GM12864 (cell line): ENCODE measurements around the gene EIF1.

Experiments
- DNase-seq: peaks from one replicate; pipeline ENCODE4 v3.0.0-alpha.2; 2011; ENCODE audit warnings: low read depth
- H3K4me3 ChIP-seq: 2 replicates; pipeline ENCODE4 v1.5.1; 2011; ENCODE audit warnings: mild to moderate bottlenecking, low read depth, low read length, control low read depth
- CTCF ChIP-seq: IDR thresholded peaks from 2 replicates; pipeline ENCODE4 v1.5.1; 2011; ENCODE audit warnings: low read depth, mild to moderate bottlenecking, moderate library complexity, low read length, control low read depth, inconsistent platforms; ENCODE audit errors: missing control alignments

The EIF1 gene

DNA sequence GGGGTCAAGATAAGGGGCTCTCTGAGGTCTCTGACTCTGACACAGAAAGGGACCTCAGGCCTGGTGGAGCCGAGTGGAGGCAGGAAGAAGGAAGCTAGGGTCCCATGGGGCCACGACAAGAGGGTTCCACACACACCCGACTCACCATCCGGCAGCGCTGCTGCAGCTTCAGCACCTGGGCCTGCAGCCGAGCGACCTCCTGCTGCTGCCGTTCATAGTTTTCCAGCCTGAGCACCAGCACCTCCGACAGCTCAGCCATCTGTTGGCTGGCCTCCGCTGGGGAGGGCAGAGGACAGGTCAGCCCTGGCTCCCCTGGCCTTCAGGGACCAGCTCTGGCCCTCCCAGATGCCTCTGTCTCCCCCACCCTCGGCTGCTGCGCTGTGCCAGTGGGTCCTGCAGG, 39.4 kb downstream of the EIF1 start:
- no peak overlapping the region for H3K4me3 ChIP-seq
- no peak for DNase-seq
- no peak for TF ChIP-seq CTCF

- TF ChIP-seq CTCF, result no peak
- H3K4me3 ChIP-seq, result no peak overlapping the region
- DNase-seq, result no peak
Observed at GRCh38 chr17:41730479-41730878, 41.8 kb downstream of the EIF1 start.

DNA sequence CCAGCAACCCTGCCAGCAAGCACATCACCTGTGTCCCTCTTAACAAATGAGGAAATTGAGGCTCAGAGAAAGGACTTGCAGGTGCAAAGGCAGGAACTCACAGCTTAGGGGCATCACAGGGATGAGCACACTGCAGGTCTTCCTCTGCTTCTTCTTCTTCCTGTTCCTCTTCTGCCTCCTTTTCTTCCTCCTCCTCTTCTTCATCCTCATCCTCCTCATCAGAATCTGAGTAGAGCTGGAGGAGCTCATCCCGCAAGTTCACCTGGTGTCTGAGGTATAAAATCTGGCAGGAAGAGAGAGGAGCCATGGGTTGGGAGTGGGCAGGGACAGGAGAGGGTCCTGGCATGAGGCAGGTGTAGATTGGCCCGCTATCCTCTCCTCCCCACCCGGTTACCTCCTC, 43.2 kb downstream of the EIF1 start:
- no peak overlapping the region for H3K4me3 ChIP-seq
- TF ChIP-seq CTCF, result no peak
- DNase-seq, result no peak

DNA sequence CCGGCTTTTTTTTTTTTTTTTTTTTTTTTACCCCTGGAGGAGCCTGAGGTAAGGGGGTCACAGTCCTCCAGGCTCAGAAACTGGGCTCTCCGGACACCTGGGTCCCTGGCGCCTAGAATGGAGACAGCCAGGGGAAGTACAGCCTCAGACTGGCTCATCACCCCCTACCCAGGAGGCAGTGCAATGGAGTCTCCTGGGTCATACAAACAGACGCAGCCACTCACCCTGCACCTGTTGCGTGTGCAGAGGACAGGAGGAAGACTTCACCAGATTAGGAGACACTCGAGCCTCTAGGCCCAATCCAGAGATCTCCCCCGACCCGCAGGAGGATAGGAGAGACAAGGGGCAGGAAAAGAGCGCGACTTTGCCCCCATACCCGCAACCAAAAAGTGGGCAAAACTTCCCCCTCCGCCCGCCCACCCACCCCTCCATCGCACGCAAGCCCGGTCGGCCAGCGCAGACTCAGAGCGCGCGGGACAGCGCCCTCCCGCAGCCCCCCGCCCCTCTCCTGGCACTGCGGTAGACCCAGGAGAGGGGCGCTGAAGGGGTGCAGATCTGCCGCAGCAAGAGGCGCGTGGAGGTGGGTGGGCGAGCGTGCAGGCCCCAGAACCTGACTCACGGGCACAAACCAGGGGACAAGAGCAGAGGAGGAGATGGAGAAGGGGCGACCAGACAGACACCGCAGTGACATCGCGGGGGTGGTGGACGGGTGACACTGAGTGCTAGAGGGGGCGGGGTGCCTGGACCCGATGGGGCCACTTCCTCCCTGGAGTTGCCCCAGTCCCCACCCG, 44.9 kb downstream of the EIF1 start:
- TF ChIP-seq CTCF, result no peak
- DNase-seq, result no peak
- H3K4me3 ChIP-seq, result no peak overlapping the region

DNA sequence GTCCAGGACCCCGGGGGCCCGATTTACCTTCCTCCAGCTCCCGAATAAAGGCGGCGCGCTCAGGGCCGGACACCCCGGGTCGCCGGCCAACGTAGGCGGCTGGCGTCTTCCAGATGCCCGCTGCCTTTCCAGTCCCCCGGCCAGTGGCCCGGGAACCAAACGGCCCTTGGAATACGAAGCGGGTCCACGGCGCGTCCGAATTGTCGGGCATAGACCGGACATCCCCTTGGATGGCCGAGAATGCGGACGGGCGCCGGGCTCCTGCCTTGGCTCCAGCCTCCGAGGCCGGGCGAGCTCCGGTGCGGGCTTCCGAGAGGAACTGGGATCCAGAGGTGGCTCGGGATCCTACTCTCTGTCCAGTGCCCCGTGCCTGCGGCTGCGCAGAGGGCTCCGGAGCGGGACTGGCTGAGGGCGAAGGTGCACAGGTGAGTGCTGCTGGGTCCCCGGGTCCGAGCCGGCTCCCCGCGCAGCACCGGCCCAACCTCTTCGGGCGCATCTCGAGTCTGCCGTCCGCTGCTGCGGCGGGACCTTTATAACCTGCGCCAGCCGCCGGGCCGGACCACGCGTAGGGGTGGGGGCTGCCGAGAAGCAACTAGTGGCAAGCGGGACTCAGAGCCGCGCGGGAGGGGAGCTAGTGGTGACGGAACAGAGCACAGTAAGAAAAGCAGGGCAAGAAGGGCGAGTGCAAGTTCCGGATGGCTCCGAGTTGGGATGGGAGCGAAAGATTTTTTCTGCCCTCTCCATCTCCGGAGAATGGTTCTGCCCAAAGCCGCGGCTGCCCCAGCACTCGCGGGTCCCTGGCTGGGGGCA, 45.7 kb downstream of the EIF1 start, which contains the start of gene HAP1:
Gene HAP1, minus strand, starts transcription at position 505 of the 810 bp plus-strand sequence. Its CDS starts 9 bp downstream, at position 496.
- no peak within 1 kb of the TSS for H3K4me3 ChIP-seq
- no peak for TF ChIP-seq CTCF
- no peak for DNase-seq

DNA sequence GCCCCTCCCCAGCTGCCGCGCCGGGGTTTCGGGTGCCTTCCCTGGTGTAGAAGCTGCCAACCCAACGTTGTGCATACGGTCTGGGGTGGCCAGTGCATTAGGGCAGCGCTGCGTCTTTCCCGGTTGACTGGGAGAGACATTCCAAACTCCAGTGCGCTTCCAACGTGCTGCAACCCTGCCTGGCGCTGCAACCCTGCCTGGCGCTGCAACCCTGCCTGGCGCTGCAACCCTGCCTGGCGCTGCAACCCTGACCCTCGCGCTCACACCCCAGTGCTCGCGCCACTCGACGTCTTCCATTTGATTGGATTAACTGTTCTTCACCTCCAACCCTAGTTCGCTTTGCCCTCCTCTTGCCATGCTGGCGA, 46.2 kb downstream of the EIF1 start:
- no peak overlapping the region for H3K4me3 ChIP-seq
- no peak for DNase-seq
- TF ChIP-seq CTCF, result no peak
